Liver (tissue), 9 donors: Measurements from ENCODE around the gene VPS39. TPM values are rescaled to one million over a fixed set of nuclear protein-coding genes. Genes with fewer than 3 reads are reported as not detected.
A peak's percentile ranks its signal among the peaks of the same experiment; 100 is the strongest.

ENCODE experiments used
- DNase-seq: peaks from one replicate; pipeline ENCODE4 v3.0.0-alpha.2; 2017; ENCODE audit warnings: low spot score
- H3K27ac ChIP-seq, 2 donors: one replicate each; pipeline ENCODE4 v1.7.0; 2013; ENCODE audit warnings: inconsistent platforms in 2 of 2, low read length in 2 of 2, control low read depth in 1 of 2, low read depth in 1 of 2, mild to moderate bottlenecking in 1 of 2
- H3K27me3 ChIP-seq, 4 donors: one replicate each; pipeline versions ENCODE4 v1.6.1 to v1.7.0; 2013; ENCODE audit warnings: low read length in 3 of 4, inconsistent platforms in 1 of 4, mild to moderate bottlenecking in 1 of 4, moderate library complexity in 1 of 4; ENCODE audit not compliant: control insufficient read depth in 4 of 4, insufficient read depth in 4 of 4
- H3K36me3 ChIP-seq, 4 donors: one replicate each; pipeline versions ENCODE4 v1.6.1 to v1.7.0; 2013; ENCODE audit warnings: low read length in 3 of 4, mild to moderate bottlenecking in 3 of 4, low read depth in 1 of 4, moderate library complexity in 1 of 4; ENCODE audit not compliant: control insufficient read depth in 4 of 4, insufficient read depth in 3 of 4
- H3K4me1 ChIP-seq, 4 donors: one replicate each; pipeline versions ENCODE4 v1.6.1 to v1.7.0; 2013; ENCODE audit warnings: low read length in 3 of 4, mild to moderate bottlenecking in 3 of 4, moderate library complexity in 1 of 4; ENCODE audit not compliant: control insufficient read depth in 4 of 4, insufficient read depth in 4 of 4
- H3K4me3 ChIP-seq, 3 donors: one replicate each; pipeline versions ENCODE4 v1.6.1 to v1.7.0; 2013; ENCODE audit warnings: low read length in 3 of 3, control low read depth in 1 of 3, low read depth in 1 of 3, mild to moderate bottlenecking in 1 of 3
- H3K9ac ChIP-seq, 2 donors: one replicate each; pipeline ENCODE4 v1.7.0; 2013; ENCODE audit warnings: low read length in 2 of 2, mild to moderate bottlenecking in 2 of 2, moderate library complexity in 2 of 2, control low read depth in 1 of 2, low read depth in 1 of 2
- H3K9me3 ChIP-seq, 4 donors: one replicate each; pipeline versions ENCODE4 v1.6.1 to v1.7.0; 2013; ENCODE audit warnings: low read length in 3 of 4; ENCODE audit not compliant: control insufficient read depth in 4 of 4
- CTCF ChIP-seq: fragments of 150-350 bp; IDR thresholded peaks from 2 replicates; pipeline ENCODE4 v1.5.1; 2017; ENCODE audit warnings: improper control_type of control experiment, low read depth, low read length; ENCODE audit not compliant: missing input control
- EGR1 ChIP-seq, 2 donors: IDR thresholded peaks; 2 replicates each; pipeline ENCODE4 v1.6.1; 2016 to 2018; ENCODE audit warnings: antibody characterized with exemption in 2 of 2, low read depth in 2 of 2
- FOXA1 ChIP-seq: IDR thresholded peaks from 2 replicates; pipeline ENCODE4 v1.6.1; 2016; ENCODE audit warnings: antibody characterized with exemption
- FOXA2 ChIP-seq: IDR thresholded peaks from 2 replicates; pipeline ENCODE4 v1.6.1; 2016; ENCODE audit warnings: antibody characterized with exemption
- GABPA ChIP-seq, 2 donors: IDR thresholded peaks in 1 of 2; conservative IDR thresholded peaks in 1 of 2; 2 replicates each; pipeline ENCODE4 v1.6.1; 2016; ENCODE audit warnings: antibody characterized with exemption in 2 of 2, mild to moderate bottlenecking in 1 of 2, moderate library complexity in 1 of 2
- HNF4A ChIP-seq, 2 donors: conservative IDR thresholded peaks; 2 replicates each; pipeline ENCODE4 v1.6.1; 2016; ENCODE audit warnings: antibody characterized with exemption in 2 of 2, mild to moderate bottlenecking in 2 of 2
- HNF4G ChIP-seq: IDR thresholded peaks from 2 replicates; pipeline ENCODE4 v1.6.1; 2016; ENCODE audit warnings: antibody characterized with exemption
- MAX ChIP-seq: IDR thresholded peaks from 2 replicates; pipeline ENCODE4 v1.6.1; 2016; ENCODE audit warnings: antibody characterized with exemption
- NR2F2 ChIP-seq: IDR thresholded peaks from 2 replicates; pipeline ENCODE4 v1.6.1; 2016; ENCODE audit warnings: antibody characterized with exemption
- RAD21 ChIP-seq, 2 donors: IDR thresholded peaks; 2 replicates each; pipeline ENCODE4 v1.6.1; 2016; ENCODE audit warnings: antibody characterized with exemption in 2 of 2, mild to moderate bottlenecking in 2 of 2
- REST ChIP-seq: IDR thresholded peaks from 2 replicates; pipeline ENCODE4 v1.6.1; 2016; ENCODE audit warnings: antibody characterized with exemption, mild to moderate bottlenecking
- RXRA ChIP-seq, 2 donors: IDR thresholded peaks; 2 replicates each; pipeline ENCODE4 v1.6.1; 2017 to 2018; ENCODE audit warnings: antibody characterized with exemption in 2 of 2, mild to moderate bottlenecking in 1 of 2
- SP1 ChIP-seq: IDR thresholded peaks from 2 replicates; pipeline ENCODE4 v1.6.1; 2018; ENCODE audit warnings: antibody characterized with exemption, mild to moderate bottlenecking
- YY1 ChIP-seq: IDR thresholded peaks from 2 replicates; pipeline ENCODE4 v1.6.1; 2016; ENCODE audit warnings: antibody characterized with exemption, mild to moderate bottlenecking
- ZBTB33 ChIP-seq: IDR thresholded peaks from 2 replicates; pipeline ENCODE4 v1.6.1; 2016; ENCODE audit warnings: antibody characterized with exemption
- WGBS: extraction: QIAGEN DNeasy Blood & Tissue Kit; methylation state at CpG from one replicate; pipeline ENCODE4 v1.1.7; 2013; 5-methylcytosine and 5-hydroxymethylcytosine counted together
- polyA plus RNA-seq, 2 donors: library from polyadenylated mRNA; stranded (reverse) in 1 of 2; unstranded in 1 of 2; fragments of 200-250 nt in 1 of 2; fragments of >200 nt in 1 of 2; fragmentation: Nextera tagmentation in 1 of 2; extraction: Ambion mirVana in 1 of 2; gene quantifications; one replicate each; pipeline versions ENCODE4 v1.2.1 to v1.2.3, GENCODE V29; 2013 to 2015
- total RNA-seq, 2 donors: library from RNA; depleted of rRNA; stranded (reverse); fragments of >200 nt; gene quantifications; one replicate each; pipeline ENCODE4 v1.2.3, GENCODE V29; 2014
- donor health status: healthy.
- donor health status: healthy.
- donor health status: healthy.
- donor health status: healthy.
- donor health status: healthy.

The VPS39 gene
- 10 to 100 TPM; 22.0 to 41.2 TPM for total RNA-seq
- 10 to 100 TPM; 11.1 to 11.6 TPM for polyA plus RNA-seq

- Histone ChIP-seq H3K4me3 (peak within 1 kb of the TSS; percentile 71 to 95 (median 91)), H3K27me3 (no peaks in the 10 kb centered on the region), H3K9me3 (no peaks in the 10 kb centered on the region), H3K36me3 (peaks cover 3 to 25% (median 9%) of the 10 kb centered on the region in 4 donors), H3K9ac (peak within 1 kb of the TSS; percentile 73 to 86), H3K4me1 (peaks cover 2 to 16% (median 15%) of the 10 kb centered on the region in 4 donors), H3K27ac (peak within 1 kb of the TSS; percentile 15 to 68)
- WGBS, result 3% methylated on average over 45 of the region's 45 CpGs
- no peak for TF ChIP-seq REST
- peak; percentile 22 for TF ChIP-seq SP1
- no peak for TF ChIP-seq CTCF
- no peak for TF ChIP-seq HNF4A (conservative IDR thresholded peaks at IDR 0.05)
- TF ChIP-seq ZBTB33, result no peak
- no peak for TF ChIP-seq NR2F2
- peak; percentile 12 to 36 for TF ChIP-seq RAD21 (IDR thresholded peaks at IDR 0.05)
- TF ChIP-seq YY1, result no peak
- no peak for TF ChIP-seq EGR1 (IDR thresholded peaks at IDR 0.05; ENCODE audit: low read depth in 2 of 2)
- no peak for TF ChIP-seq FOXA1
- peak; percentile 75 to 92 for TF ChIP-seq GABPA (IDR thresholded peaks at IDR 0.05 in 1 of 2, conservative IDR thresholded peaks at IDR 0.05 in 1 of 2)
- no peak for TF ChIP-seq MAX
- peak; percentile 83 for DNase-seq
Measured at GRCh38 chr15:42207674-42208579, at the start of gene VPS39. VPS39 (minus strand) TSS chr15:42208304; CDS start chr15:42208153, 151 bp downstream.

- peaks cover 6 to 38% (median 19%) of the 10 kb centered on the region in 4 donors for H3K36me3 ChIP-seq
- 98% methylated on average over 2 of the region's 2 CpGs for WGBS
- no peak overlapping the region for H3K4me3 ChIP-seq
- no peaks in the 10 kb centered on the region for H3K9me3 ChIP-seq
- H3K27ac ChIP-seq, result no peak overlapping the region
- H3K4me1 ChIP-seq, result no peaks in the 10 kb centered on the region
- H3K27me3 ChIP-seq, result no peaks in the 10 kb centered on the region
- no peak for DNase-seq
- no peak overlapping the region for H3K9ac ChIP-seq
- TF ChIP-seq RAD21 (IDR thresholded peaks at IDR 0.05), result no peak
- no peak for TF ChIP-seq ZBTB33
- TF ChIP-seq HNF4G, result no peak
- no peak for TF ChIP-seq YY1
- TF ChIP-seq CTCF, result no peak
- no peak for TF ChIP-seq RXRA (IDR thresholded peaks at IDR 0.05)
- TF ChIP-seq EGR1 (IDR thresholded peaks at IDR 0.05; ENCODE audit: low read depth in 2 of 2), result no peak
- TF ChIP-seq FOXA2, result no peak
Measured at GRCh38 chr15:42253300-42253699, 45.2 kb upstream of the VPS39 start.
